Hepatocyte (in vitro differentiated cells): Measurements from ENCODE around the gene COQ8B.

Source experiments
- CTCF ChIP-seq: fragments of 200-600 bp; sonication (generic); IDR thresholded peaks from 2 replicates; pipeline ENCODE4 v1.5.1; 2016; ENCODE audit warnings: antibody characterized with exemption, mild to moderate bottlenecking; ENCODE audit not compliant: poor library complexity
- EZH2 ChIP-seq: fragments of 200-600 bp; sonication (generic); IDR thresholded peaks from 2 replicates; pipeline ENCODE4 v1.6.1; 2016; ENCODE audit warnings: antibody characterized with exemption, mild to moderate bottlenecking, borderline replicate concordance
- EZH2phosphoT487 ChIP-seq: fragments of 200-600 bp; sonication (generic); IDR thresholded peaks from one replicate; pipeline ENCODE4 v1.6.1; 2018; ENCODE audit warnings: antibody characterized with exemption, mild to moderate bottlenecking, low read depth, moderate library complexity; ENCODE audit not compliant: unreplicated experiment, severe bottlenecking

GRCh38 chr19:40658031-40658430, 58.7 kb downstream of the COQ8B start:
- TF ChIP-seq CTCF (no peak), EZH2 (no peak), EZH2phosphoT487 (no peak)
